GM06990 (cell line): ENCODE data around the gene CHRD.

Source experiments
- DNase-seq: peaks from one replicate; pipeline ENCODE4 v3.0.0-alpha.2; 2011; ENCODE audit not compliant: insufficient read length; ENCODE audit errors: extremely low read depth
- H3K27me3 ChIP-seq: replicated peaks from 2 replicates; pipeline ENCODE4 v1.6.0; 2011; ENCODE audit warnings: low read length; ENCODE audit not compliant: control insufficient read depth, insufficient read depth
- H3K36me3 ChIP-seq: 2 replicates; pipeline ENCODE4 v1.5.1; 2011; ENCODE audit warnings: low read length; ENCODE audit not compliant: control insufficient read depth, insufficient read depth
- H3K4me3 ChIP-seq: replicated peaks from 2 replicates; pipeline ENCODE4 v1.5.1; 2011; ENCODE audit warnings: low read depth, mild to moderate bottlenecking, control low read depth, low read length
- CTCF ChIP-seq: IDR thresholded peaks from 2 replicates; pipeline ENCODE4 v1.5.1; 2011; ENCODE audit warnings: low read length, control low read depth, mild to moderate bottlenecking, inconsistent platforms; ENCODE audit not compliant: insufficient read depth, poor library complexity, severe bottlenecking

CHRD gene

DNA sequence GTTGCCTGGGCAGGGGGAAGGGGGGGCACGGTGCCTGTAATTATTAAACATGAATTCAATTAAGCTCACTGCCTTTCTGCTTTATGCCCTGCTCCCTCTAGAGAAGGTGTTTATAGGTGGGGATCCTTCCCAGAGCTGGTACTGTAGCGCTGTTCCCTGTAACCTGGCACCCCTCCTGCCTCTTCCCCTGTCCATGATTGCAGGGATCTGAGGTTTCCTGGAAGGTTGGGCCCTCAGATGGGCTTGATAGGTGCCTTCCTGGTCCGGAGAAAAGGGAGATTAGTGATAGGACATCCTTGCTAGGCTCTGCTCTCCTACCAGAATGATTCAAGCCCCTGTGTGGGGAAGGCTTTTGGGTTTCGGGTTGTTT, 44.6 kb upstream of the CHRD start:
- Histone ChIP-seq H3K4me3 (peak overlapping the region; percentile 72), H3K27me3 (no peaks in the 10 kb centered on the region), H3K36me3 (peaks cover 24% of the 10 kb centered on the region)
- no peak for DNase-seq
- TF ChIP-seq CTCF, result no peak

GRCh38 chr3:184335661-184336546, 44.0 kb upstream of the CHRD start:
- DNase-seq, result peak; percentile 82
- peak overlapping the region; percentile 72 for H3K4me3 ChIP-seq

GRCh38 chr3:184336547-184337398, 43.1 kb upstream of the CHRD start:
- peaks cover 18% of the 10 kb centered on the region for H3K36me3 ChIP-seq
- no peak for DNase-seq
- no peaks in the 10 kb centered on the region for H3K27me3 ChIP-seq
- H3K4me3 ChIP-seq, result peak overlapping the region; percentile 72
- TF ChIP-seq CTCF, result no peak

More at GRCh38 chr3:184335661-184336546, 44.0 kb upstream of the CHRD start:
- TF ChIP-seq CTCF, result no peak
- H3K36me3 ChIP-seq, result peaks cover 24% of the 10 kb centered on the region
- H3K27me3 ChIP-seq, result no peaks in the 10 kb centered on the region

- no peak for DNase-seq
- peaks cover 13% of the 10 kb centered on the region for H3K36me3 ChIP-seq
- no peak for TF ChIP-seq CTCF
- peak within 1 kb of the TSS; percentile 72 for H3K4me3 ChIP-seq
- H3K27me3 ChIP-seq, result no peaks in the 10 kb centered on the region
These were observed 42.5 kb upstream of the CHRD start, which contains the start of gene FAM131A for GRCh38 chr3:184337399-184337714. Gene FAM131A, plus strand, starts transcription at chr3:184337600. Its CDS starts 31 bp downstream, at chr3:184337631.

DNA sequence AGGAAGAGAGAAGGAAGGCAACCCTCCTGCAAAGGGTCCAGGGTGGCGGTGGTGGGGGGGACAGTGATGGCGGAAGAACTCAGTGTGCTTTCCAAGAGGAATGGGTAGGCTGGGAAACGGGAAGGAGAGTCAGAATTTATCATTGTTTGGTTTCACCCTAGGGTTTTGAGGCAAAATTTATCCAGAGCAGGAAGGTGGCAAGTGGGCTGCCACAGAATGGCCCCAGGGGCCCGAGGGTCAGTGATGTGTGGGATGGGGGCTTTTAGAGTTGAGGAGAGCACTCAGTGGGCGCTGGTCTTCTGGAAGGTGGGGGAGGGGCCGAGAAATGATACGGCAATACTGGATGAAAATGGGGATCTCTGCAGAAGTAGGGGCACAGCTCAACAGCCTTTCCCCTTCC, 41.9 kb upstream of the CHRD start:
- Histone ChIP-seq H3K36me3 (peaks cover 9% of the 10 kb centered on the region), H3K27me3 (no peaks in the 10 kb centered on the region), H3K4me3 (no peak overlapping the region)
- no peak for TF ChIP-seq CTCF
- DNase-seq, result no peak
